CD14-positive monocyte (primary cell): ENCODE results near the gene HLA-DOA. TPM values are rescaled to one million over a fixed set of nuclear protein-coding genes. Genes with fewer than 3 reads are reported as not detected.

Source experiments
- DNase-seq, 3 donors: peaks; one replicate each; pipeline ENCODE4 v3.0.0-alpha.2; 2011 to 2022
- H2AFZ ChIP-seq: 2 replicates; pipeline ENCODE4 v1.6.0; 2012; ENCODE audit warnings: mild to moderate bottlenecking, low read depth, low read length, inconsistent platforms; ENCODE audit not compliant: insufficient read depth, poor library complexity, severe bottlenecking
- H3K27ac ChIP-seq, 2 donors: 1 replicate in 1 of 2; 2 replicates in 1 of 2; pipeline ENCODE4 v1.5.1; 2012 to 2013; ENCODE audit warnings: low read length in 2 of 2, control low read depth in 1 of 2, inconsistent platforms in 1 of 2, low read depth in 1 of 2, mild to moderate bottlenecking in 1 of 2
- H3K27me3 ChIP-seq, 2 donors: one replicate each; pipeline versions ENCODE4 v1.6.0 to v1.6.1; 2011 to 2013; ENCODE audit warnings: low read length in 2 of 2; ENCODE audit not compliant: control insufficient read depth in 2 of 2, insufficient read depth in 2 of 2
- H3K36me3 ChIP-seq, 2 donors: replicated peaks in 1 of 2; 1 replicate in 1 of 2; 2 replicates in 1 of 2; pipeline versions ENCODE4 v1.5.1 to v1.6.1; 2012 to 2013; ENCODE audit warnings: low read length in 2 of 2, control low read depth in 1 of 2, inconsistent platforms in 1 of 2, mild to moderate bottlenecking in 1 of 2; ENCODE audit not compliant: insufficient read depth in 2 of 2, control insufficient read depth in 1 of 2
- H3K4me1 ChIP-seq, 2 donors: 1 replicate in 1 of 2; 2 replicates in 1 of 2; pipeline versions ENCODE4 v1.5.1 to v1.6.1; 2012 to 2013; ENCODE audit warnings: low read length in 2 of 2, control low read depth in 1 of 2, inconsistent platforms in 1 of 2, mild to moderate bottlenecking in 1 of 2, moderate library complexity in 1 of 2; ENCODE audit not compliant: insufficient read depth in 2 of 2, control insufficient read depth in 1 of 2
- H3K4me2 ChIP-seq: replicated peaks from 2 replicates; pipeline ENCODE3; 2012; ENCODE audit warnings: low read length, moderate library complexity, mild to moderate bottlenecking; ENCODE audit not compliant: poor library complexity, severe bottlenecking; ENCODE audit errors: extremely low read depth
- H3K4me3 ChIP-seq, 3 experiments: fragments of 200-600 bp in 1 of 3; sonication (generic) in 1 of 3; replicated peaks in 1 of 3; 1 replicate in 2 of 3; 2 replicates in 1 of 3; pipeline ENCODE4 v1.5.1; 2011 to 2013; ENCODE audit warnings: low read length in 3 of 3, mild to moderate bottlenecking in 3 of 3, control low read depth in 2 of 3, low read depth in 2 of 3, inconsistent platforms in 1 of 3, moderate library complexity in 1 of 3
- H3K79me2 ChIP-seq: 2 replicates; pipeline ENCODE4 v1.6.0; 2012; ENCODE audit warnings: mild to moderate bottlenecking, control low read depth, inconsistent platforms, low read length, moderate library complexity; ENCODE audit not compliant: insufficient read depth
- H3K9ac ChIP-seq: 2 replicates; pipeline ENCODE4 v1.6.0; 2017; ENCODE audit warnings: low read length, mild to moderate bottlenecking; ENCODE audit not compliant: insufficient read depth, poor library complexity, severe bottlenecking
- H3K9me3 ChIP-seq, 2 donors: replicated peaks in 1 of 2; 1 replicate in 1 of 2; 2 replicates in 1 of 2; pipeline versions ENCODE4 v1.5.1 to v1.6.1; 2012 to 2013; ENCODE audit warnings: low read length in 2 of 2, control low read depth in 1 of 2; ENCODE audit not compliant: control insufficient read depth in 1 of 2, insufficient read depth in 1 of 2
- H4K20me1 ChIP-seq: 2 replicates; pipeline ENCODE4 v1.6.0; 2012; ENCODE audit warnings: mild to moderate bottlenecking, low read length, control low read depth, moderate library complexity; ENCODE audit not compliant: insufficient read depth
- H3K27ac Mint-ChIP-seq, 7 donors: one replicate each; pipeline ENCODE4 v1.8.0; 2020; ENCODE audit warnings: mild to moderate bottlenecking in 7 of 7, mixed read lengths in 7 of 7, moderate library complexity in 6 of 7, inconsistent platforms in 2 of 7
- H3K27me3 Mint-ChIP-seq, 3 donors: one replicate each; pipeline ENCODE4 v1.8.0; 2021 to 2022; ENCODE audit warnings: low read depth in 3 of 3, mild to moderate bottlenecking in 3 of 3, mixed read lengths in 3 of 3, moderate library complexity in 3 of 3, inconsistent platforms in 1 of 3
- H3K36me3 Mint-ChIP-seq, 2 donors: one replicate each; pipeline ENCODE4 v1.8.0; 2020; ENCODE audit warnings: mixed read lengths in 2 of 2, inconsistent platforms in 1 of 2, mild to moderate bottlenecking in 1 of 2
- H3K4me1 Mint-ChIP-seq: one replicate; pipeline ENCODE4 v1.8.0; 2020; ENCODE audit warnings: mild to moderate bottlenecking, mixed read lengths
- H3K4me3 Mint-ChIP-seq, 2 donors: one replicate each; pipeline ENCODE4 v1.8.0; 2020; ENCODE audit warnings: mild to moderate bottlenecking in 2 of 2, mixed read lengths in 2 of 2, moderate library complexity in 1 of 2
- H3K9me3 Mint-ChIP-seq, 7 donors: one replicate each; pipeline ENCODE4 v1.8.0; 2020 to 2022; ENCODE audit warnings: mixed read lengths in 7 of 7, mild to moderate bottlenecking in 6 of 7, moderate library complexity in 6 of 7, inconsistent platforms in 2 of 7
- CTCF ChIP-seq: fragments of 200-600 bp; IDR thresholded peaks from one replicate; pipeline ENCODE4 v1.8.0; 2022; ENCODE audit warnings: antibody characterized with exemption, mild to moderate bottlenecking
- WGBS: methylation state at CpG from one replicate; pipeline ENCODE4 v1.1.5; 2013; ENCODE audit warnings: missing lambda C conversion rate; ENCODE audit not compliant: insufficient coverage; 5-methylcytosine and 5-hydroxymethylcytosine counted together
- intact Hi-C, 2 donors: fragments of 100-400 bp; cut with micrococcal nuclease; formaldehyde crosslinking; loops; one replicate each; pipeline versions ENCODE4 v1.15.0 to v1.15.1; 2023
- polyA plus RNA-seq, 3 donors: library from polyadenylated mRNA; depleted of rRNA in 1 of 3; unstranded in 2 of 3; stranded (reverse) in 1 of 3; fragments of 300-500 nt in 2 of 3; fragments of >200 nt in 1 of 3; fragmentation: Illumina TruSeq in 2 of 3; gene quantifications; 1 replicate in 2 of 3; 2 replicates in 1 of 3; pipeline ENCODE4 v1.2.3, GENCODE V29; 2012 to 2021

The HLA-DOA gene
- polyA plus RNA-seq, 3 donors, result 2.8 to 15.4 (median 9.1) TPM

DNA sequence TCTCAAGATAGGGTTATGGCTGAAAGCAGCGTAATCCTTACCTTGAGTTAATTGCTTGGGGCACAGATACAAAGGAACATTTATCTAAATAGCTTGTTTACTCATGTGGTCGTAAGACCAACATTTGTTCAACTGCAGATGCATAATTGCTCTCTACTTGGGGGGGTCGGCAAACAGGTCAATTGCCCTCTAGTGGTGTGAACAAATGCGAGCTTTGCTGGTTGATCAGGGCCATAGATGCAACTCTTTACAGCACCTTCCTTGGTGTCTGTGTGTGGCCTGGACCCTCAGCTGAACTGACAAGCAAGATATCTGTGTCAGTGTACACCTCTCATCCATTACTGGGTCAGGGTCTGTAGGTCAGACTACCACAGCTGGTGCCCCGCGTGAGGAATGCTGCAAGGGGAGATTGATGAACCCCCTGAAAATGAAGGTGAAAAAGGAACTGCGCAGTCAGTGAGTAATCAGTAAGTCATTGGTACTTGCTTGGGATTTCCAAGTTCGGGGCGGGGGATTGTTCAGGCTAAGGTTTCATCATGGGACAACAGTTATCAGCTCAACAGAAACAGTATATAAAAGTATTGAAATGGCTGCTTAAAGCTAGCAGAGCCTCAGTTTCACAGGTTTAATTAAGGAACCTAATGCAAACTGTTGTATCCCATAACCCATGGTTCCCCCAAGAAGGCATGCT lies 40.1 kb upstream of the HLA-DOA start:
- H3K27me3 Mint-ChIP-seq, result peaks cover 2% of the 10 kb centered on the region in 3 donors
- Histone ChIP-seq H3K9ac (no peak overlapping the region), H3K9me3 (no peaks in the 10 kb centered on the region), H3K4me1 (peaks cover 11% of the 10 kb centered on the region in 2 donors), H2AFZ (no peak overlapping the region), H3K4me2 (no peak overlapping the region), H3K4me3 (no peak overlapping the region), H3K36me3 (no peaks in the 10 kb centered on the region), H3K27ac (peak overlapping the region in 1 of 2 donors; percentile 18), H4K20me1 (no peaks in the 10 kb centered on the region), H3K79me2 (no peaks in the 10 kb centered on the region), H3K27me3 (no peaks in the 10 kb centered on the region)
- peak overlapping the region in 1 of 7 donors; percentile 8 for H3K27ac Mint-ChIP-seq
- peaks cover 0 to 8% of the 10 kb centered on the region in 2 donors for H3K36me3 Mint-ChIP-seq
- H3K4me3 Mint-ChIP-seq, result no peak overlapping the region
- DNase-seq, result peak in 1 of 3 donors; percentile 60
- no peak for TF ChIP-seq CTCF
- intact Hi-C loops, result no loop called here
- H3K4me1 Mint-ChIP-seq, result peaks cover 13% of the 10 kb centered on the region
- 88% methylated on average over 3 of the region's 9 CpGs for WGBS
- H3K9me3 Mint-ChIP-seq, result peaks cover 0 to 8% (median 0%) of the 10 kb centered on the region in 7 donors

- Mint-ChIP-seq H3K4me1 (no peaks in the 10 kb centered on the region), H3K27me3 (peaks cover 0 to 4% (median 0%) of the 10 kb centered on the region in 3 donors), H3K27ac (no peak overlapping the region), H3K36me3 (no peaks in the 10 kb centered on the region), H3K9me3 (peaks cover 0 to 19% (median 10%) of the 10 kb centered on the region in 7 donors), H3K4me3 (no peak overlapping the region)
- peaks cover 0 to 2% of the 10 kb centered on the region in 2 donors for H3K4me1 ChIP-seq
- H3K9ac ChIP-seq, result no peak overlapping the region
- H3K4me2 ChIP-seq, result no peak overlapping the region
- intact Hi-C loops, result no loop called here
- no peak overlapping the region for H2AFZ ChIP-seq
- WGBS, result no CpG with 5 or more reads among the region's 2 CpGs
- H3K9me3 ChIP-seq, result no peaks in the 10 kb centered on the region
- no peak overlapping the region for H3K4me3 ChIP-seq
- TF ChIP-seq CTCF, result no peak
- H3K36me3 ChIP-seq, result no peaks in the 10 kb centered on the region
- no peaks in the 10 kb centered on the region for H3K79me2 ChIP-seq
- H3K27ac ChIP-seq, result no peak overlapping the region
- no peak for DNase-seq
- no peaks in the 10 kb centered on the region for H3K27me3 ChIP-seq
- H4K20me1 ChIP-seq, result no peaks in the 10 kb centered on the region
Measured at GRCh38 chr6:33040157-33040556, 30.8 kb upstream of the HLA-DOA start.
